HepG2 (cell line): ENCODE data around the gene DOLK. TPM values are rescaled to one million over a fixed set of nuclear protein-coding genes. Genes with fewer than 3 reads are reported as not detected.
A peak's percentile ranks its signal among the peaks of the same experiment; 100 is the strongest.

Experiments used
- ARID5B ChIP-seq: IDR thresholded peaks from 2 replicates; pipeline ENCODE4 v1.4.0; 2020; ENCODE audit warnings: mild to moderate bottlenecking, missing genetic modification reagents
- BRD4 ChIP-seq: sonication (generic); formaldehyde crosslinking; IDR thresholded peaks from 2 replicates; pipeline ENCODE4 v1.4.0; 2020; ENCODE audit warnings: missing genetic modification reagents
- FOXM1 ChIP-seq: sonication (generic); formaldehyde crosslinking; IDR thresholded peaks from 2 replicates; pipeline ENCODE4 v1.5.0; 2020; ENCODE audit warnings: missing genetic modification reagents
- GPBP1L1 ChIP-seq: sonication (generic); formaldehyde crosslinking; IDR thresholded peaks from 2 replicates; pipeline ENCODE4 v1.5.0; 2020; ENCODE audit warnings: mild to moderate bottlenecking, missing genetic modification reagents
- HIVEP1 ChIP-seq: sonication (generic); formaldehyde crosslinking; IDR thresholded peaks from 2 replicates; pipeline ENCODE4 v1.4.0; 2020; ENCODE audit warnings: mild to moderate bottlenecking, missing genetic modification reagents
- HMG20B ChIP-seq: conservative IDR thresholded peaks from 2 replicates; pipeline ENCODE4 v1.6.1; 2016; ENCODE audit warnings: missing genetic modification reagents, missing compliant biosample characterization
- PBX2 ChIP-seq: IDR thresholded peaks from 2 replicates; pipeline ENCODE4 v1.6.1; 2016; ENCODE audit warnings: control low read depth
- PPARG ChIP-seq: conservative IDR thresholded peaks from 2 replicates; pipeline ENCODE4 v1.6.1; 2016; ENCODE audit warnings: missing biosample characterization, missing genetic modification reagents
- RFX3 ChIP-seq: IDR thresholded peaks from 2 replicates; pipeline ENCODE4 v1.6.1; 2016; ENCODE audit warnings: missing biosample characterization, missing genetic modification reagents
- SCMH1 ChIP-seq: sonication (generic); formaldehyde crosslinking; IDR thresholded peaks from 2 replicates; pipeline ENCODE4 v1.9.0; 2021; ENCODE audit warnings: missing genetic modification reagents, mild to moderate bottlenecking, borderline replicate concordance
- SMAD9 ChIP-seq: sonication (generic); formaldehyde crosslinking; IDR thresholded peaks from 2 replicates; pipeline ENCODE4 v1.5.1; 2020; ENCODE audit warnings: mild to moderate bottlenecking, missing genetic modification reagents
- SNAPC5 ChIP-seq: sonication (generic); formaldehyde crosslinking; IDR thresholded peaks from 2 replicates; pipeline ENCODE4 v1.8.1; 2023; ENCODE audit warnings: mild to moderate bottlenecking, missing genetic modification reagents, borderline replicate concordance
- SRSF9 ChIP-seq: fragments of 200-400 bp; formaldehyde crosslinking; IDR thresholded peaks from 2 replicates; pipeline ENCODE4 v1.6.1; 2018; ENCODE audit warnings: borderline replicate concordance, mild to moderate bottlenecking, low read depth, low read length; ENCODE audit not compliant: insufficient read depth, poor library complexity, severe bottlenecking
- ZBTB20 ChIP-seq: sonication (generic); formaldehyde crosslinking; IDR thresholded peaks from 2 replicates; pipeline ENCODE4 v1.8.1; 2023; ENCODE audit warnings: missing genetic modification reagents, low read depth, mild to moderate bottlenecking, borderline replicate concordance
- ZNF335 ChIP-seq: sonication (generic); formaldehyde crosslinking; IDR thresholded peaks from 2 replicates; pipeline ENCODE4 v1.4.0; 2020; ENCODE audit warnings: missing genetic modification reagents
- ZNF337 ChIP-seq: sonication (generic); formaldehyde crosslinking; IDR thresholded peaks from 2 replicates; pipeline ENCODE4 v1.5.1; 2020; ENCODE audit warnings: missing genetic modification reagents, low read depth, mild to moderate bottlenecking, borderline replicate concordance
- ZNF33A ChIP-seq: sonication (generic); formaldehyde crosslinking; IDR thresholded peaks from 2 replicates; pipeline ENCODE4 v1.5.1; 2020; ENCODE audit warnings: missing genetic modification reagents, mild to moderate bottlenecking, moderate library complexity, borderline replicate concordance
- polyA plus RNA-seq, 8 experiments: library from polyadenylated mRNA; depleted of rRNA in 3 of 8; stranded (reverse) in 7 of 8; unstranded in 1 of 8; fragments of >200 nt; fragmentation: Illumina TruSeq in 4 of 8; extraction: Trizol in 4 of 8; gene quantifications; 2 replicates each; pipeline versions ENCODE4 v1.2.1 to v1.2.3, GENCODE V29; 2011 to 2016; ENCODE audit warnings: low read depth in 4 of 8, missing spikeins in 1 of 8, mixed read lengths in 1 of 8; ENCODE audit not compliant: insufficient read depth in 1 of 8
- total RNA-seq, 5 experiments: library from RNA; depleted of rRNA; stranded (reverse); fragments of >200 nt; fragmentation: Illumina TruSeq; extraction: Trizol; gene quantifications; 2 replicates each; pipeline ENCODE4 v1.2.3, GENCODE V29; 2016; ENCODE audit warnings: low read depth in 1 of 5

The DOLK gene
- total and polyA plus RNA-seq, 2 of the 13 experiments (the other 11 are each of a cell fraction or from before 2014, with no cell fraction given), result 15.4 to 18.7 TPM

- peak; percentile 47 for TF ChIP-seq ARID5B (CRISPR knock-in tag)
- TF ChIP-seq BRD4 (CRISPR knock-in tag), result 0 out of 2 replicates have a peak, but pooled peaks have one; percentile 55
- TF ChIP-seq SCMH1, result no peak
- TF ChIP-seq SNAPC5 (CRISPR knock-in tag), result no peak
- TF ChIP-seq ZBTB20, result no peak
- peak; percentile 50; the same call in 1 of the 2 replicates for TF ChIP-seq PPARG
- TF ChIP-seq ZNF33A, result no peak
- TF ChIP-seq HIVEP1 (CRISPR knock-in tag), result 0 out of 2 replicates have a peak, but pooled peaks have one; percentile 45
- TF ChIP-seq FOXM1 (CRISPR knock-in tag), result no peak
- TF ChIP-seq HMG20B (CRISPR knock-in tag), result no peak
- TF ChIP-seq ZNF335 (CRISPR knock-in tag), result peak; percentile 65; the same call in 1 of the 2 replicates
- no peak for TF ChIP-seq SRSF9
- no peak for TF ChIP-seq RFX3 (CRISPR knock-in tag)
- no peak for TF ChIP-seq ZNF337 (CRISPR knock-in tag)
- TF ChIP-seq SMAD9 (CRISPR knock-in tag), result no peak
- no peak for TF ChIP-seq PBX2 (CRISPR knock-in tag)
- TF ChIP-seq GPBP1L1 (CRISPR knock-in tag), result no peak
Measured at GRCh38 chr9:128947527-128948301, at the start of gene DOLK, which contains the start of gene NUP188 (continued).
